Measurements from ENCODE around the gene BABAM2. TPM values are rescaled to one million over a fixed set of nuclear protein-coding genes. Genes with fewer than 3 reads are reported as not detected.

Gene BABAM2
- polyA plus RNA-seq, 3 donors: 33.2 to 52.8 (median 49.3) TPM

DNA sequence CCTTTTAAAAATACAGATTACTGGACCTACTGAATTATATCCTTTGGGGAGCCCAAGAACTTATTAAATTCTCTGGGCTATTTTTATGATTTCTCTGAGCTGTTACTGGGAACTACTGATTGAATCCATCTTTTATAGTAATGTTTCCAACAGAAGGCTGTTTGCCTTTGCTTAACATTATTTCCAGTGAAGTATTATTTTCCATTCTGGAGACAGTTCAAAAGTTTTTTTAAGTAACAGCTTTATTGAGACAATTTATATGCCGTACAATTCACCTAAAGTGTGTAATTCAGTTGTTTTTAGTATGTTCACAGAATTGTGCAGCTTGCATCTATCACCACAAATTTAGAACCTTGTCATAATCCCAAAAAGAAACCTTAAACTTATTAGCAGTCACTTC is 100.6 kb downstream of the BABAM2 start:
- H3K27ac Mint-ChIP-seq: peak overlapping the region in 4 of 7 donors; percentile 57 to 72 (median 64)
- Histone ChIP-seq H3K27me3 (ENCODE audit: control insufficient read depth in 2 of 2, insufficient read depth in 2 of 2, low read length in 2 of 2) (no peaks in the 10 kb centered on the region), H3K9me3 (replicated peaks in 1 of 2; ENCODE audit: control insufficient read depth in 1 of 2, insufficient read depth in 1 of 2, low read length in 2 of 2) (no peaks in the 10 kb centered on the region), H3K79me2 (ENCODE audit: insufficient read depth, low read length) (peaks cover 69% of the 10 kb centered on the region), H3K4me1 (ENCODE audit: control insufficient read depth in 1 of 2, insufficient read depth in 2 of 2, low read length in 2 of 2) (peaks cover 57 to 89% of the 10 kb centered on the region in 2 donors), H3K9ac (ENCODE audit: insufficient read depth, low read length, poor library complexity, severe bottlenecking) (no peak overlapping the region), H3K36me3 (replicated peaks in 1 of 2; ENCODE audit: control insufficient read depth in 1 of 2, insufficient read depth in 2 of 2, low read length in 2 of 2) (no peaks in the 10 kb centered on the region), H3K27ac (ENCODE audit: low read depth in 1 of 2, low read length in 2 of 2) (peak overlapping the region in 1 of 2 donors; percentile 75), H4K20me1 (ENCODE audit: insufficient read depth, low read length) (no peaks in the 10 kb centered on the region), H3K4me3 (replicated peaks in 1 of 3; ENCODE audit: low read depth in 2 of 3, low read length in 3 of 3) (no peak overlapping the region), H2AFZ (ENCODE audit: insufficient read depth, low read depth, low read length, poor library complexity, severe bottlenecking) (no peak overlapping the region), H3K4me2 (replicated peaks; ENCODE audit: extremely low read depth, low read length, poor library complexity, severe bottlenecking) (no peak overlapping the region)
- TF ChIP-seq, protein P1, sequence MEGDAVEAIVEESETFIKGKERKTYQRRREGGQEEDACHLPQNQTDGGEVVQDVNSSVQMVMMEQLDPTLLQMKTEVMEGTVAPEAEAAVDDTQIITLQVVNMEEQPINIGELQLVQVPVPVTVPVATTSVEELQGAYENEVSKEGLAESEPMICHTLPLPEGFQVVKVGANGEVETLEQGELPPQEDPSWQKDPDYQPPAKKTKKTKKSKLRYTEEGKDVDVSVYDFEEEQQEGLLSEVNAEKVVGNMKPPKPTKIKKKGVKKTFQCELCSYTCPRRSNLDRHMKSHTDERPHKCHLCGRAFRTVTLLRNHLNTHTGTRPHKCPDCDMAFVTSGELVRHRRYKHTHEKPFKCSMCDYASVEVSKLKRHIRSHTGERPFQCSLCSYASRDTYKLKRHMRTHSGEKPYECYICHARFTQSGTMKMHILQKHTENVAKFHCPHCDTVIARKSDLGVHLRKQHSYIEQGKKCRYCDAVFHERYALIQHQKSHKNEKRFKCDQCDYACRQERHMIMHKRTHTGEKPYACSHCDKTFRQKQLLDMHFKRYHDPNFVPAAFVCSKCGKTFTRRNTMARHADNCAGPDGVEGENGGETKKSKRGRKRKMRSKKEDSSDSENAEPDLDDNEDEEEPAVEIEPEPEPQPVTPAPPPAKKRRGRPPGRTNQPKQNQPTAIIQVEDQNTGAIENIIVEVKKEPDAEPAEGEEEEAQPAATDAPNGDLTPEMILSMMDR (IDR thresholded peaks at IDR 0.05): no peak
- peaks cover 5 to 17% of the 10 kb centered on the region in 2 donors for H3K36me3 Mint-ChIP-seq
- H3K4me1 Mint-ChIP-seq: peaks cover 85% of the 10 kb centered on the region
- no peak for DNase-seq
- peaks cover 0 to 2% (median 1%) of the 10 kb centered on the region in 3 donors for H3K27me3 Mint-ChIP-seq (ENCODE audit: low read depth in 3 of 3)
- intact Hi-C loops (cut with micrococcal nuclease): no loop called here
- H3K9me3 Mint-ChIP-seq: peaks cover 0 to 7% (median 2%) of the 10 kb centered on the region in 7 donors
- no peak overlapping the region for H3K4me3 Mint-ChIP-seq
- WGBS (ENCODE audit: insufficient coverage): no CpG with 5 or more reads among the region's 1 CpG

DNA sequence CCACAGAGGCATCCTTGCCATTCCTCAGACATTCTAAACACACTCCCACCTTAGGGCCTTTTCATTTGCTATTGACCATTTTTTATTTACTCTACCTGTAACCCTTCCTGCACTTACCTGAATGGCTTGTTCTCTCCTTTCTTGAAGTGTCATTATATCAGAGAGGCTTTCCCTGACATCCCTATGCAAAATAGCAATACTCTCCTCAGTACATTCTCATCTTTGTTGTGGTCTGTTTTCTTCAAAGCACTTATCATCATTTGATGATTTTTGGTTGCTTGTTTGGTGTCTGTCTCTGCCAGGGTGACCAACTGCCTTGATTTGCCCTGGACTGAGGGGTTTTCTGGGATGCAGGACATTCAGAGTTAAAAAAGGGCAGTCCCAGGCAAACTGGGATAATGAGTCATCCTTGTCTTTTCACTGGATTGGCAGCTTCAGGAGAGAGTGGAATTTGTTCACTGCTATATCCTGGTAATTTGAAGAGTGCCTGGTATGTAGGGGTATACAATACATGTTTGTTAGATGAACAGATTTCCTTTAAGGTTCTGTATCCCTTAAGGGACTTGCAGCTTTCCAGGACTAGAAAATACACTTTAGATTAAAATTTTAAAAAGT is 102.4 kb downstream of the BABAM2 start:
- H3K9me3 ChIP-seq (replicated peaks in 1 of 2; ENCODE audit: control insufficient read depth in 1 of 2, insufficient read depth in 1 of 2, low read length in 2 of 2): no peaks in the 10 kb centered on the region
- intact Hi-C loops (cut with micrococcal nuclease): no loop called here
- H2AFZ ChIP-seq (ENCODE audit: insufficient read depth, low read depth, low read length, poor library complexity, severe bottlenecking): no peak overlapping the region
- H3K9ac ChIP-seq (ENCODE audit: insufficient read depth, low read length, poor library complexity, severe bottlenecking): no peak overlapping the region
- H3K4me3 ChIP-seq (replicated peaks in 1 of 3; ENCODE audit: low read depth in 2 of 3, low read length in 3 of 3): peak overlapping the region in 1 of 3 experiments; percentile 40
- no peaks in the 10 kb centered on the region for H4K20me1 ChIP-seq (ENCODE audit: insufficient read depth, low read length)
- no peaks in the 10 kb centered on the region for H3K27me3 ChIP-seq (ENCODE audit: control insufficient read depth in 2 of 2, insufficient read depth in 2 of 2, low read length in 2 of 2)
- peak overlapping the region; percentile 83 to 95 (median 94) for H3K27ac Mint-ChIP-seq
- H3K79me2 ChIP-seq (ENCODE audit: insufficient read depth, low read length): peaks cover 64% of the 10 kb centered on the region
- H3K4me1 Mint-ChIP-seq: peaks cover 76% of the 10 kb centered on the region
- peak overlapping the region; percentile 47 for H3K4me2 ChIP-seq (replicated peaks; ENCODE audit: extremely low read depth, low read length, poor library complexity, severe bottlenecking)
- peaks cover 0 to 2% (median 1%) of the 10 kb centered on the region in 3 donors for H3K27me3 Mint-ChIP-seq (ENCODE audit: low read depth in 3 of 3)
- H3K9me3 Mint-ChIP-seq: peaks cover 0 to 7% (median 2%) of the 10 kb centered on the region in 7 donors
- peak in 1 of 3 donors; percentile 41 for DNase-seq
- H3K36me3 ChIP-seq (replicated peaks in 1 of 2; ENCODE audit: control insufficient read depth in 1 of 2, insufficient read depth in 2 of 2, low read length in 2 of 2): no peaks in the 10 kb centered on the region
- peaks cover 11 to 20% of the 10 kb centered on the region in 2 donors for H3K36me3 Mint-ChIP-seq
- peaks cover 59 to 81% of the 10 kb centered on the region in 2 donors for H3K4me1 ChIP-seq (ENCODE audit: control insufficient read depth in 1 of 2, insufficient read depth in 2 of 2, low read length in 2 of 2)
- H3K4me3 Mint-ChIP-seq: peak overlapping the region in 1 of 2 donors; percentile 61
- peak overlapping the region; percentile 70 to 75 for H3K27ac ChIP-seq (ENCODE audit: low read depth in 1 of 2, low read length in 2 of 2)
- TF ChIP-seq, protein P1 (IDR thresholded peaks at IDR 0.05): no peak
